Uterus (tissue), 2 donors: Measurements from ENCODE around the gene C1orf105.

Experiments used
- POLR2A ChIP-seq, 2 donors: fragments of 450-650 bp; IDR thresholded peaks; one replicate each; pipeline ENCODE4 v1.6.1; 2016; ENCODE audit warnings: antibody characterized with exemption in 2 of 2, mild to moderate bottlenecking in 1 of 2, moderate library complexity in 1 of 2
- TF ChIP-seq, protein P1 (sequence below), 4 experiments: fragments of 200-600 bp in 2 of 4; fragments of 450-650 bp in 2 of 4; sonication (generic) in 2 of 4; IDR thresholded peaks; one replicate each; pipeline ENCODE4 v1.5.1; 2016 to 2019; ENCODE audit warnings: antibody characterized with exemption in 4 of 4, mild to moderate bottlenecking in 2 of 4, moderate library complexity in 1 of 4

DNA sequence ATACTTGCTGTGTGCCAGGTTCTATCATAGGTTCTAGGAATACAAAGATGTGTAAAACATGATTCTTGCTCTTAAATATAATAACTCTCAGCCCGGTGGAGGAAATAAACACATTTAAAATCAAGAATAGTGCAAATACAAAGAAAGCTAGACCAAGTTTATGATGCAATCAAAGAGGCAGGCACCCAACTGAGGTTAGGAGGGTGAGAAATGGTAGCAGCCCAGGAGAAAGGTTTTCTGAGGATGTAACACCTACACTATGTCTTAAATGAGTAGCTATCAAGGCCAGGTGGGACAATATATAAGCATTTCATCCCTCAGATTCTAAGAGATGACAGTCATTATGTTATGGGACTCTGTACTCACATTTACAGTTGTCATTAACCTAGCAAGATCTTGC, 33.1 kb downstream of the C1orf105 start:
- no peak for TF ChIP-seq POLR2A (IDR thresholded peaks at IDR 0.05)
- TF ChIP-seq, protein P1, sequence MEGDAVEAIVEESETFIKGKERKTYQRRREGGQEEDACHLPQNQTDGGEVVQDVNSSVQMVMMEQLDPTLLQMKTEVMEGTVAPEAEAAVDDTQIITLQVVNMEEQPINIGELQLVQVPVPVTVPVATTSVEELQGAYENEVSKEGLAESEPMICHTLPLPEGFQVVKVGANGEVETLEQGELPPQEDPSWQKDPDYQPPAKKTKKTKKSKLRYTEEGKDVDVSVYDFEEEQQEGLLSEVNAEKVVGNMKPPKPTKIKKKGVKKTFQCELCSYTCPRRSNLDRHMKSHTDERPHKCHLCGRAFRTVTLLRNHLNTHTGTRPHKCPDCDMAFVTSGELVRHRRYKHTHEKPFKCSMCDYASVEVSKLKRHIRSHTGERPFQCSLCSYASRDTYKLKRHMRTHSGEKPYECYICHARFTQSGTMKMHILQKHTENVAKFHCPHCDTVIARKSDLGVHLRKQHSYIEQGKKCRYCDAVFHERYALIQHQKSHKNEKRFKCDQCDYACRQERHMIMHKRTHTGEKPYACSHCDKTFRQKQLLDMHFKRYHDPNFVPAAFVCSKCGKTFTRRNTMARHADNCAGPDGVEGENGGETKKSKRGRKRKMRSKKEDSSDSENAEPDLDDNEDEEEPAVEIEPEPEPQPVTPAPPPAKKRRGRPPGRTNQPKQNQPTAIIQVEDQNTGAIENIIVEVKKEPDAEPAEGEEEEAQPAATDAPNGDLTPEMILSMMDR (IDR thresholded peaks at IDR 0.05), result no peak
